T-cell (primary cell): ENCODE measurements around the gene NDUFA6. TPM values are rescaled to one million over a fixed set of nuclear protein-coding genes. Genes with fewer than 3 reads are reported as not detected.

ENCODE experiments used
- ATAC-seq, 4 experiments: fragments of 200-7000 bp in 3 of 4; fragments of 150-1000 bp in 1 of 4; cut with Tn5 transposase; replicated peaks in 1 of 4; 1 replicate in 3 of 4; 2 replicates in 1 of 4; pipeline ENCODE4 v1.10.0; 2021; ENCODE audit warnings: moderate library complexity in 3 of 4, mild to moderate bottlenecking in 2 of 4, moderate number of reproducible peaks in 1 of 4
- CTCF ChIA-PET, 2 donors: fragments of 300-600 bp; sonication (Branson Sonifier 250); formaldehyde crosslinking; loops; one replicate each; lab custom pipeline; 2022; ENCODE audit warnings: antibody characterized with exemption in 2 of 2; lab: Charles Lee
- POLR2A ChIA-PET, 2 donors: fragments of 300-600 bp; sonication (Branson Sonifier 250); formaldehyde crosslinking; loops; one replicate each; lab custom pipeline; 2022; ENCODE audit warnings: antibody characterized with exemption in 2 of 2; lab: Charles Lee
- DNase-seq, 35 experiments: peaks; one replicate each; pipeline versions ENCODE4 v3.0.0 to v3.0.0-alpha.2; 2013 to 2023
- H3K27ac ChIP-seq: one replicate; pipeline ENCODE4 v1.5.1; 2013; ENCODE audit warnings: low read length
- H3K27me3 ChIP-seq, 2 experiments: replicated peaks in 1 of 2; 1 replicate in 1 of 2; 2 replicates in 1 of 2; pipeline versions ENCODE4 v1.6.1 to v1.7.0; 2013; ENCODE audit warnings: low read length in 1 of 2, mixed read lengths in 1 of 2; ENCODE audit not compliant: control insufficient read depth in 2 of 2, insufficient read depth in 2 of 2; ENCODE audit errors: extremely low read depth in 1 of 2
- H3K36me3 ChIP-seq, 2 donors: 1 replicate in 1 of 2; 2 replicates in 1 of 2; pipeline versions ENCODE4 v1.6.1 to v1.7.0; 2013; ENCODE audit warnings: low read length in 1 of 2; ENCODE audit not compliant: control insufficient read depth in 2 of 2, insufficient read depth in 1 of 2; ENCODE audit errors: extremely low read depth in 1 of 2
- H3K4me1 ChIP-seq, 2 experiments: 1 replicate in 1 of 2; 2 replicates in 1 of 2; pipeline versions ENCODE4 v1.6.1 to v1.7.0; 2013; ENCODE audit warnings: low read length in 2 of 2, mixed read lengths in 1 of 2; ENCODE audit not compliant: insufficient read depth in 2 of 2, control insufficient read depth in 1 of 2; ENCODE audit errors: extremely low read depth in 1 of 2
- H3K4me3 ChIP-seq, 2 donors: 1 replicate in 1 of 2; 2 replicates in 1 of 2; pipeline versions ENCODE4 v1.5.1 to v1.7.0; 2013; ENCODE audit warnings: mild to moderate bottlenecking in 2 of 2, low read length in 1 of 2, moderate library complexity in 1 of 2; ENCODE audit not compliant: control insufficient read depth in 1 of 2; ENCODE audit errors: extremely low read depth in 1 of 2
- H3K9me3 ChIP-seq: 2 replicates; pipeline ENCODE4 v1.7.0; 2013
- H3K27ac Mint-ChIP-seq, 2 donors: one replicate each; pipeline ENCODE4 v1.8.0; 2020 to 2021; ENCODE audit warnings: mild to moderate bottlenecking in 2 of 2, mixed read lengths in 2 of 2
- H3K27me3 Mint-ChIP-seq, 2 donors: one replicate each; pipeline ENCODE4 v1.8.0; 2021 to 2022; ENCODE audit warnings: mixed read lengths in 2 of 2
- H3K36me3 Mint-ChIP-seq: one replicate; pipeline ENCODE4 v1.8.0; 2021; ENCODE audit warnings: mixed read lengths
- H3K4me1 Mint-ChIP-seq, 3 donors: one replicate each; pipeline ENCODE4 v1.8.0; 2020 to 2022; ENCODE audit warnings: mixed read lengths in 3 of 3, mild to moderate bottlenecking in 1 of 3
- H3K4me3 Mint-ChIP-seq, 3 donors: one replicate each; pipeline ENCODE4 v1.8.0; 2020 to 2022; ENCODE audit warnings: mild to moderate bottlenecking in 3 of 3, mixed read lengths in 3 of 3, moderate library complexity in 3 of 3
- H3K9me3 Mint-ChIP-seq, 3 donors: one replicate each; pipeline ENCODE4 v1.8.0; 2020 to 2022; ENCODE audit warnings: mixed read lengths in 3 of 3
- WGBS: methylation state at CpG from one replicate; pipeline ENCODE4 v1.1.5; 2013; ENCODE audit warnings: missing lambda C conversion rate; ENCODE audit not compliant: insufficient coverage; 5-methylcytosine and 5-hydroxymethylcytosine counted together
- total RNA-seq, 35 experiments: library from RNA in 6 of 35; stranded (reverse) in 6 of 35; fragments of 120-200 nt in 1 of 35; gene quantifications; one replicate each; pipeline versions ENCODE4 v1.2.1 to v1.2.4 and lab custom pipeline; 2013 to 2026

Gene NDUFA6
- total RNA-seq, 5 donors from 2014 or later (not counting 1 experiment from before 2014, with no cell fraction given): 36.6 to 52.3 (median 39.6) TPM

DNA sequence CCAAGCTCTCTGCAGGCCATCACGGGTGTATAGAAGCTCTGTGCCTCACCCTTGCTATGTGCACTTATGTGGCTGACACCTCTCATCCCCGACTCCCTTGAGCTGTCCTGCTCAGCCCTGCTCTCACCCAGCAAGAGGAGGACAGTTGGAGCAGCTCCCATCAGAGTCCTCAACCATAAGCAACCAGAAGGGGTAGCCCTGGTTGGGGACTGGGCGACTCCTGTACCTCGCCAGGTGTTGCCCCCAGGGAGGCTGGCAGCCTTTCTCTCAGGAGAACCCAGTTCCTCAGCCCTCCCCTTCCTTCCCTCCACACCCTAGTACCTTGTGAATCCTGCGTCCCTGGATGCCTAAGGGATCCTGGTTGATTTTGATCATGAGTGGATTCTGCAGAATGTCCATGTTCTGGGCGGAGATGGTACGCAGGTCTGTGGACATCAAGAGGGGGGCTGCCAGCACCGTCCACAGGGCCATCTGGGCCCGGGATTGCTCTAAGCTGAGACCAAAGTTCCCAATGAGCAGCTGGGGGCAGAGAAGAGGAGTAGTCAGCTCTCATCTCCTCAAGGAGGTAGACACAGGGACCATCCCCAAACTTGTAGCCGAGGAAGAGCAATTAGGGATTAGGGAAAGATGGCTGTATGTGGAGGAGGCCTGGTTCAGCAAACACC lies 27.9 kb downstream of the NDUFA6 start:
- H3K27me3 ChIP-seq: peaks cover 0 to 4% of the 10 kb centered on the region in 2 experiments
- Mint-ChIP-seq H3K4me3 (no peak overlapping the region), H3K27ac (no peak overlapping the region), H3K4me1 (no peaks in the 10 kb centered on the region), H3K9me3 (peaks cover 0 to 4% (median 3%) of the 10 kb centered on the region in 3 donors), H3K36me3 (peaks cover 53% of the 10 kb centered on the region), H3K27me3 (no peaks in the 10 kb centered on the region)
- ATAC-seq: no peak
- no peak overlapping the region for H3K4me3 ChIP-seq
- WGBS: 97% methylated on average over 5 of the region's 10 CpGs
- no peaks in the 10 kb centered on the region for H3K4me1 ChIP-seq
- H3K9me3 ChIP-seq: no peaks in the 10 kb centered on the region
- H3K27ac ChIP-seq: no peak overlapping the region
- CTCF ChIA-PET: no interaction called here
- DNase-seq: peak in 1 of 35 experiments; percentile 17
- peaks cover 18 to 52% of the 10 kb centered on the region in 2 donors for H3K36me3 ChIP-seq
- POLR2A ChIA-PET: interaction anchor here in 1 of 2 donors (1.3 kb wide), 1 partner anchor 20 kb away, joined by 3 read pairs; no protein-coding TSS in a partner anchor

DNA sequence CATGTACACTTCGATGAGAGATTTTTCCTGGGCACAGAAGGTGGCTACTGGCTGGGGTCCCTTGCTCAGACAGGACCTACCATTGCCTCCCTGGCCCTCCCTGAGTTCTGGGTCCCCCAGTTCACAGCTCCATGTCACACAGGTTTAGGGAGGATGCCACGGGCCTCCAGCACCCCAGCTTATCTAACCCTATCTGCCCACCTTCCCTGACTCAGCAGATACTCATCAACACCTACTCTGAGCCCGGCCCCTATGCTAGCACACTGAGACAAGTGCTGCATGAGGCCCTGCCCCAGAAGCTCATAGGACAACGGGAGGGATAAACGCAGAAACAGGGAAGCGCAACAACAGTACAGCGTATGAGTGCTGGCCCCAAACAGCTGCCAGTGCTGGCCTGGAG lies 29.5 kb downstream of the NDUFA6 start:
- no peaks in the 10 kb centered on the region for H3K4me1 ChIP-seq
- H3K9me3 ChIP-seq: peaks cover 5% of the 10 kb centered on the region
- Mint-ChIP-seq H3K27me3 (no peaks in the 10 kb centered on the region), H3K4me3 (no peak overlapping the region), H3K27ac (no peak overlapping the region), H3K4me1 (no peaks in the 10 kb centered on the region), H3K36me3 (peaks cover 53% of the 10 kb centered on the region), H3K9me3 (peaks cover 0 to 19% (median 15%) of the 10 kb centered on the region in 3 donors)
- ChIA-PET POLR2A (no interaction called here), CTCF (interaction anchor here in 1 of 2 donors (0.7 kb wide), 1 partner anchor 70 kb away, joined by 4 read pairs; no protein-coding TSS in a partner anchor)
- peaks cover 13 to 44% of the 10 kb centered on the region in 2 donors for H3K36me3 ChIP-seq
- no peak overlapping the region for H3K4me3 ChIP-seq
- H3K27me3 ChIP-seq: peaks cover 0 to 4% of the 10 kb centered on the region in 2 experiments
- ATAC-seq (no peak), DNase-seq (peak in 1 of 35 experiments; percentile 12)
- WGBS: 93% methylated on average over 6 of the region's 7 CpGs
- H3K27ac ChIP-seq: no peak overlapping the region

DNA sequence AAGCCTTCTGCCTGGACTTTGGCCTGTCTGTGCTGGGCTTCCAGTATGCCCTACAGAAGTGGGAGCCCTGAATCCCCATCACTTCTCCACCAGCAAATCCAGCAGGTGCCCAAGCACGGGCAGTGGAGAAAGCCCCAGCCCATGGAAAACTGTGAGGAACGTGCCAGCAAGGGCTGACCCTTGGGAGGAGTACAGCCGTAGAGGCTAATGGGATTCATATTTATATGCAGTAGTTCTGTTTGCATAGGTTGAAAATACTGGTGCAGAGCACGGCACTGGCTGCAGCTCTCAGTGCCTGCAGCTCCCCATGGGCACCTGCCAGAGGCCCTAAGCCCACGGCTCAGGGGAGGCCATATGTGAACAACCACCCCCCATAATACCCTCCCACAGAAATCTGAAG lies 30.1 kb downstream of the NDUFA6 start:
- H3K9me3 ChIP-seq: peaks cover 5% of the 10 kb centered on the region
- H3K27ac ChIP-seq: no peak overlapping the region
- no peak for ATAC-seq
- no peaks in the 10 kb centered on the region for H3K4me1 ChIP-seq
- Mint-ChIP-seq H3K27me3 (no peaks in the 10 kb centered on the region), H3K4me1 (no peaks in the 10 kb centered on the region), H3K9me3 (peaks cover 0 to 23% (median 15%) of the 10 kb centered on the region in 3 donors), H3K4me3 (no peak overlapping the region), H3K36me3 (peaks cover 50% of the 10 kb centered on the region), H3K27ac (no peak overlapping the region)
- no CpG with 5 or more reads among the region's 5 CpGs for WGBS
- POLR2A ChIA-PET: no interaction called here
- DNase-seq: no peak
- peaks cover 13 to 40% of the 10 kb centered on the region in 2 donors for H3K36me3 ChIP-seq
- H3K4me3 ChIP-seq: no peak overlapping the region
- CTCF ChIA-PET: no interaction called here
- H3K27me3 ChIP-seq: peaks cover 0 to 4% of the 10 kb centered on the region in 2 experiments

DNA sequence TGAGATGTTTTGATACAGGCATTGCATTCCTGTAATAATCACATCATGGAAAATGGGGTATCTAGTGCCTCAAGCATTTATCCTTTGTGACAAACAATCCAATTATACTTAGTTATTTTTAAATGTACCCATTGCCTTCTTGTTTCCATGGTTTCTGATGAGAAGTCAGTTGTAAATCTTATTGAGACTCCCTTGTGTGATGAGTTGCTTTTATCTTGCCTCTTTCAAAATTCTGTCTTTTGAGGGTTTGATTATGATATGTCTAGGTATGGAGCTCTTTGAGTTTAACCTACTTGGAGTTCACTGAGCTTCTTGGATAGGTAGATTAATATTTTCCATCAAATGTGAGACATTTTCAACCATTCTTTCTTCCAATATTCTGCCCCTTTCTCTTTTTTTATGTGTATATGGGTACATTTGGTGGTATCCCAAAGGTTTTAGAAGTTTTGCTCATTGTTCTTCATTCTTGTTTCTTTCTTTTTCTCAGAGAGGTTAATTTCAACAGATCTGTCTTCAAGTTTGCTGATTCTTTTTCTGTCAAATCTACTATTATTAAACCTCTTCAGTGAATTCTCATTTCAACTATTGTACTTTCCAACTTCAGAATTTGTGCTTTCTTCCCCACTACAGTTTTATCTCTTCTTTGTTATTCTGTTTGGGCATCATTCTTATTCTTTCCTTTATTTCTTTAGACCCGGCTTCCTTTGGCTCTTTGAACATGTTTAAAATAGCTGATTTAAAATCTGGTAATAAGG lies 33.6 kb downstream of the NDUFA6 start:
- Histone ChIP-seq H3K4me3 (no peak overlapping the region), H3K27ac (no peak overlapping the region), H3K27me3 (peaks cover 0 to 4% of the 10 kb centered on the region in 2 experiments), H3K36me3 (peaks cover 13 to 24% of the 10 kb centered on the region in 2 donors), H3K4me1 (no peaks in the 10 kb centered on the region), H3K9me3 (peaks cover 5% of the 10 kb centered on the region)
- Mint-ChIP-seq H3K9me3 (peaks cover 0 to 23% (median 15%) of the 10 kb centered on the region in 3 donors), H3K4me3 (no peak overlapping the region), H3K36me3 (peaks cover 34% of the 10 kb centered on the region), H3K27ac (no peak overlapping the region), H3K4me1 (no peaks in the 10 kb centered on the region), H3K27me3 (no peaks in the 10 kb centered on the region)
- ATAC-seq (no peak), DNase-seq (no peak)
- ChIA-PET POLR2A (interaction anchor here in 1 of 2 donors (0.7 kb wide), 1 partner anchor 513 kb away, joined by 4 read pairs; no protein-coding TSS in a partner anchor), CTCF (interaction anchor here in 1 of 2 donors (0.6 to 0.7 kb wide), 3 partner anchors 10 to 23 kb away, joined by 3 to 6 read pairs (median 5); no protein-coding TSS in a partner anchor)
- WGBS: no CpG with 5 or more reads among the region's 1 CpG

DNA sequence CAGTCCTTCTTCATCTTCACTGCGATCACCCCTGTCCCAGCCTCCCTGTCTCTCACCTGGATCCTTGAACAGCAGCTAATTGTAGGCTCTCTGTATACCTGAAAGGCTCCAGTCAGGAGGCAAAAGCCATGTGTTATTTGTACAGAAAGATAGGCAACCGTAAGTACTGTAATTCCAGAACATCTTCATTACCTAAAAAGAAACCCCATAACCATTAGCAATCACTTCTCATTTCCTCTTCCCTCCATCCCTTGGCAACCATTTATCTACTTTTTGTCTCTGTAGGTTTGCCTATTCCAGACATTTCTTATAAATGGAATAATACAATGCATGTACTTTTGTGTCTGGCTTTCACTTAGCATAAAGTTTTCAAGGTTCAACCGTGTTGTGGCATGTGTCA lies 37.8 kb downstream of the NDUFA6 start:
- Histone ChIP-seq H3K4me1 (no peaks in the 10 kb centered on the region), H3K27me3 (no peaks in the 10 kb centered on the region), H3K9me3 (peaks cover 5% of the 10 kb centered on the region), H3K4me3 (no peak overlapping the region), H3K27ac (no peak overlapping the region), H3K36me3 (no peaks in the 10 kb centered on the region)
- CTCF ChIA-PET: no interaction called here
- Mint-ChIP-seq H3K27ac (no peak overlapping the region), H3K9me3 (peaks cover 0 to 19% (median 12%) of the 10 kb centered on the region in 3 donors), H3K4me1 (no peaks in the 10 kb centered on the region), H3K36me3 (peaks cover 10% of the 10 kb centered on the region), H3K27me3 (no peaks in the 10 kb centered on the region), H3K4me3 (no peak overlapping the region)
- no CpG with 5 or more reads among the region's 3 CpGs for WGBS
- no peak for ATAC-seq
- DNase-seq: no peak
- POLR2A ChIA-PET: no interaction called here

- H3K27me3 Mint-ChIP-seq: no peaks in the 10 kb centered on the region
- Histone ChIP-seq H3K27ac (no peak overlapping the region), H3K36me3 (no peaks in the 10 kb centered on the region), H3K4me3 (no peak overlapping the region), H3K9me3 (no peaks in the 10 kb centered on the region), H3K4me1 (no peaks in the 10 kb centered on the region), H3K27me3 (peaks cover 0 to 2% of the 10 kb centered on the region in 2 experiments)
- DNase-seq (no peak), ATAC-seq (no peak)
- peaks cover 2% of the 10 kb centered on the region for H3K36me3 Mint-ChIP-seq
- WGBS: no CpG with 5 or more reads among the region's 2 CpGs
- ChIA-PET POLR2A (no interaction called here), CTCF (no interaction called here)
- no peak overlapping the region for H3K27ac Mint-ChIP-seq
- H3K4me3 Mint-ChIP-seq: no peak overlapping the region
- no peaks in the 10 kb centered on the region for H3K4me1 Mint-ChIP-seq
- H3K9me3 Mint-ChIP-seq: peaks cover 0 to under 1% (median 0%) of the 10 kb centered on the region in 3 donors
Measured at GRCh38 chr22:42050641-42051180, 39.9 kb downstream of the NDUFA6 start.
